ENCODE data around the gene NPLOC4. TPM values are rescaled to one million over a fixed set of nuclear protein-coding genes. Genes with fewer than 3 reads are reported as not detected.
"Not testable (repeated sequence)": the region's sequence is repeated elsewhere in the genome, so short reads cannot be mapped to it uniquely, and the experiment has no call there.

Gene NPLOC4
- total and polyA plus RNA-seq, 4 donors: 23.5 to 67.4 (median 50.6) TPM

GRCh38 chr17:81630274-81630673 is 6.6 kb downstream of the NPLOC4 start (continued):
- TF ChIP-seq HNF4A (conservative IDR thresholded peaks at IDR 0.05): no peak

GRCh38 chr17:81621494-81622130 is 15.3 kb downstream of the NPLOC4 start:
- Histone ChIP-seq H3K9ac (ENCODE audit: low read depth in 1 of 2, low read length in 2 of 2) (no peak overlapping the region), H3K27me3 (ENCODE audit: control insufficient read depth in 4 of 4, insufficient read depth in 4 of 4, low read length in 3 of 4) (no peaks in the 10 kb centered on the region), H3K4me1 (ENCODE audit: control insufficient read depth in 4 of 4, insufficient read depth in 4 of 4, low read length in 3 of 4) (peaks cover 7 to 17% (median 11%) of the 10 kb centered on the region in 4 donors), H3K4me3 (ENCODE audit: low read depth in 1 of 3, low read length in 3 of 3) (no peak overlapping the region), H3K36me3 (ENCODE audit: control insufficient read depth in 4 of 4, insufficient read depth in 3 of 4, low read depth in 1 of 4, low read length in 3 of 4) (peaks cover 21 to 43% (median 36%) of the 10 kb centered on the region in 4 donors), H3K27ac (ENCODE audit: low read depth in 1 of 2, low read length in 2 of 2) (no peak overlapping the region), H3K9me3 (ENCODE audit: control insufficient read depth in 4 of 4, low read length in 3 of 4) (no peaks in the 10 kb centered on the region)
- WGBS: 33% methylated on average over 11 of the region's 11 CpGs
- TF ChIP-seq ZBTB33 (IDR thresholded peaks at IDR 0.05) (no peak), RXRA (IDR thresholded peaks at IDR 0.05) (peak in 1 of 2 donors; percentile 55), REST (IDR thresholded peaks at IDR 0.05) (no peak), SP1 (IDR thresholded peaks at IDR 0.05) (peak; percentile 8), RAD21 (IDR thresholded peaks at IDR 0.05) (peak in 1 of 2 donors; percentile 5), TAF1 (conservative IDR thresholded peaks at IDR 0.05) (no peak), CTCF (IDR thresholded peaks at IDR 0.05; ENCODE audit: low read depth, low read length, missing input control) (no peak), EGR1 (IDR thresholded peaks at IDR 0.05; ENCODE audit: low read depth in 2 of 2) (no peak), MAX (IDR thresholded peaks at IDR 0.05) (peak; percentile 70), HNF4G (IDR thresholded peaks at IDR 0.05) (no peak), HNF4A (conservative IDR thresholded peaks at IDR 0.05) (peak in 1 of 2 donors; percentile 55), GABPA (IDR thresholded peaks at IDR 0.05 in 1 of 2, conservative IDR thresholded peaks at IDR 0.05 in 1 of 2) (peak in 1 of 2 donors; percentile 46), FOXA2 (IDR thresholded peaks at IDR 0.05) (no peak), NR2F2 (IDR thresholded peaks at IDR 0.05) (no peak), YY1 (IDR thresholded peaks at IDR 0.05) (peak; percentile 38), ATF3 (IDR thresholded peaks at IDR 0.05) (no peak), FOXA1 (IDR thresholded peaks at IDR 0.05) (no peak), JUND (IDR thresholded peaks at IDR 0.05) (no peak)
- no peak for DNase-seq (ENCODE audit: low spot score)

GRCh38 chr17:81618307-81618706 is 18.6 kb downstream of the NPLOC4 start:
- not testable (repeated sequence) for H3K4me3 ChIP-seq (ENCODE audit: low read depth in 1 of 3, low read length in 3 of 3); H3K27me3 ChIP-seq (ENCODE audit: control insufficient read depth in 4 of 4, insufficient read depth in 4 of 4, low read length in 3 of 4); H3K9ac ChIP-seq (ENCODE audit: low read depth in 1 of 2, low read length in 2 of 2); DNase-seq (ENCODE audit: low spot score); H3K27ac ChIP-seq (ENCODE audit: low read depth in 1 of 2, low read length in 2 of 2); H3K9me3 ChIP-seq (ENCODE audit: control insufficient read depth in 4 of 4, low read length in 3 of 4)
- peaks cover 7 to 22% (median 11%) of the 10 kb centered on the region in 4 donors for H3K4me1 ChIP-seq (ENCODE audit: control insufficient read depth in 4 of 4, insufficient read depth in 4 of 4, low read length in 3 of 4)
- peaks cover 15 to 34% (median 28%) of the 10 kb centered on the region in 4 donors for H3K36me3 ChIP-seq (ENCODE audit: control insufficient read depth in 4 of 4, insufficient read depth in 3 of 4, low read depth in 1 of 4, low read length in 3 of 4)
- WGBS: 94% methylated on average over 29 of the region's 36 CpGs
